Spinal cord (tissue), 10 donors: ENCODE data around the gene BRD2. TPM values are rescaled to one million over a fixed set of nuclear protein-coding genes. Genes with fewer than 3 reads are reported as not detected.

Source experiments
- DNase-seq, 6 donors: peaks; one replicate each; pipeline versions ENCODE4 v3.0.0 to v3.0.0-alpha.2; 2013 to 2015; ENCODE audit warnings: low spot score in 6 of 6, low read depth in 4 of 6
- H3K27ac ChIP-seq: one replicate; pipeline ENCODE4 v1.5.1; 2013; ENCODE audit warnings: low read depth, low read length, control low read depth
- H3K27me3 ChIP-seq: one replicate; pipeline ENCODE4 v1.6.1; 2013; ENCODE audit warnings: low read length; ENCODE audit not compliant: control insufficient read depth, insufficient read depth
- H3K36me3 ChIP-seq: one replicate; pipeline ENCODE4 v1.6.1; 2013; ENCODE audit warnings: low read length; ENCODE audit not compliant: control insufficient read depth, insufficient read depth
- H3K4me1 ChIP-seq: one replicate; pipeline ENCODE4 v1.6.1; 2013; ENCODE audit warnings: low read length; ENCODE audit not compliant: control insufficient read depth, insufficient read depth
- H3K4me3 ChIP-seq: one replicate; pipeline ENCODE4 v1.5.1; 2013; ENCODE audit warnings: low read depth, low read length, control low read depth
- H3K9me3 ChIP-seq: one replicate; pipeline ENCODE4 v1.6.1; 2013; ENCODE audit warnings: low read length; ENCODE audit not compliant: control insufficient read depth, insufficient read depth
- WGBS: methylation state at CpG from one replicate; pipeline ENCODE4 v1.1.5; 2013; ENCODE audit warnings: missing lambda C conversion rate; ENCODE audit not compliant: insufficient coverage; 5-methylcytosine and 5-hydroxymethylcytosine counted together
- polyA plus RNA-seq, 2 donors: library from polyadenylated mRNA; unstranded; fragments of 120-200 nt; gene quantifications; one replicate each; pipeline ENCODE4 v1.2.1, GENCODE V29; 2013; ENCODE audit not compliant: insufficient read length in 2 of 2
- total RNA-seq, 2 donors: library from RNA; depleted of rRNA in 1 of 2; stranded (reverse); fragments of 120-200 nt in 1 of 2; fragments of >200 nt in 1 of 2; gene quantifications; one replicate each; pipeline versions ENCODE4 v1.2.3 to v1.2.4, GENCODE V29; 2013 to 2014
- donor health status: healthy.

Gene BRD2
- total and polyA plus RNA-seq, 4 donors = 68.9 to 286 (median 219) TPM

- Histone ChIP-seq H3K27ac (no peak overlapping the region), H3K27me3 (no peaks in the 10 kb centered on the region), H3K4me1 (no peaks in the 10 kb centered on the region), H3K9me3 (no peaks in the 10 kb centered on the region), H3K4me3 (no peak overlapping the region), H3K36me3 (no peaks in the 10 kb centered on the region)
- no peak for DNase-seq
- WGBS = 100% methylated on average over 2 of the region's 5 CpGs
Measured at GRCh38 chr6:32960563-32960962, 7.8 kb upstream of the BRD2 start.

DNA sequence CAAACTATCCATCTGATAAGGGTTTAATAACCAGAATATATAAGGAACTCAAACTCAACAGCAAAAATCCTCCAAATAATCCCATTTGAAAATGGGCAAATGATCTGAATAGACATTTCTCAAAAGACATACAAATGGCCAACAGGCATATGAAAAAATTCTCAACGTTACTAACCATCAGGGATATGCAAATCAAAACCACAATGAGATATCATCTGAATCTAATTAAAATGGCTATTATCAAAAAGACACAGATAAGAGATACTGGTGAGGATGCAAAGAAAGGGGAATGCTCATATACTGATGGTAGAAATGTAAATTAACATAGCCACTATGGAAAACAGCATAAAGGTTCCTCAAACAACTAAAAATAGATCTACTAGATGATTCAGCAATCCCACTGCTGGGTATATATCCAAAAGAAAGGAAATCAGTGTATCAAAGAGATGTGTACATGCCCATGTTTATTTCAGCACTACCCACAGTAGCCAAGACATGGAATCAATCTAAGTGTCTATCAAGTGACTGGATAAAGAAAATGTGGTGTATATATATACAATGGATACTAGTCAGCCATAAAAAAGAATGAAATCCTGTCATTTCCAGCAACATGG lies 6.1 kb upstream of the BRD2 start:
- WGBS = no CpG with 5 or more reads among the region's 1 CpG
- DNase-seq = no peak
- H3K4me1 ChIP-seq = no peaks in the 10 kb centered on the region
- H3K36me3 ChIP-seq = no peaks in the 10 kb centered on the region
- H3K9me3 ChIP-seq = no peaks in the 10 kb centered on the region
- H3K27ac ChIP-seq = no peak overlapping the region
- H3K27me3 ChIP-seq = no peaks in the 10 kb centered on the region
- no peak overlapping the region for H3K4me3 ChIP-seq

DNA sequence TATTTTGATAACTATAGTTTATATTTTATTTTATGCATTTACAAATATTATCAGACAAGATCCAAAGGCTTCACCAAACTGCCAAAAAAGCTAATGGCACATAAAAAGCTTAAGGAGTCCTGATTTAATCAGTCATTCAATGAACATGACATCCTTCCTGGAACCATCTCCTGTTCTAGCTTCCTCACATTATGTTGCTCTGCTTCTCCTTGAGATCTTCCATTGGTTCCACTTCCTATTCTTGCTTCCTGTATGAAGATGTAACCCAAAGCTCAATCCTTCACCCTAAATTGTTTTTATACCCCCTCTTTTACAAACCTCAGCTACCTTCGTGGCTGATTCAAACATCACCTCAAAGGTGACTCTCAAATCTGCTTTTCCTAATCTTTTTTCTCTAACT lies 4.5 kb upstream of the BRD2 start:
- no peaks in the 10 kb centered on the region for H3K27me3 ChIP-seq
- H3K4me1 ChIP-seq = no peaks in the 10 kb centered on the region
- no peak overlapping the region for H3K27ac ChIP-seq
- DNase-seq = no peak
- no peaks in the 10 kb centered on the region for H3K9me3 ChIP-seq
- 89% methylated on average over 1 of the region's 1 CpG for WGBS
- no peaks in the 10 kb centered on the region for H3K36me3 ChIP-seq
- H3K4me3 ChIP-seq = no peak overlapping the region

GRCh38 chr6:32964776-32965175 lies 3.6 kb upstream of the BRD2 start:
- no peak for DNase-seq
- H3K27ac ChIP-seq = no peak overlapping the region
- H3K36me3 ChIP-seq = no peaks in the 10 kb centered on the region
- 100% methylated on average over 2 of the region's 5 CpGs for WGBS
- no peaks in the 10 kb centered on the region for H3K9me3 ChIP-seq
- no peak overlapping the region for H3K4me3 ChIP-seq
- peaks cover 7% of the 10 kb centered on the region for H3K4me1 ChIP-seq
- H3K27me3 ChIP-seq = no peaks in the 10 kb centered on the region

DNA sequence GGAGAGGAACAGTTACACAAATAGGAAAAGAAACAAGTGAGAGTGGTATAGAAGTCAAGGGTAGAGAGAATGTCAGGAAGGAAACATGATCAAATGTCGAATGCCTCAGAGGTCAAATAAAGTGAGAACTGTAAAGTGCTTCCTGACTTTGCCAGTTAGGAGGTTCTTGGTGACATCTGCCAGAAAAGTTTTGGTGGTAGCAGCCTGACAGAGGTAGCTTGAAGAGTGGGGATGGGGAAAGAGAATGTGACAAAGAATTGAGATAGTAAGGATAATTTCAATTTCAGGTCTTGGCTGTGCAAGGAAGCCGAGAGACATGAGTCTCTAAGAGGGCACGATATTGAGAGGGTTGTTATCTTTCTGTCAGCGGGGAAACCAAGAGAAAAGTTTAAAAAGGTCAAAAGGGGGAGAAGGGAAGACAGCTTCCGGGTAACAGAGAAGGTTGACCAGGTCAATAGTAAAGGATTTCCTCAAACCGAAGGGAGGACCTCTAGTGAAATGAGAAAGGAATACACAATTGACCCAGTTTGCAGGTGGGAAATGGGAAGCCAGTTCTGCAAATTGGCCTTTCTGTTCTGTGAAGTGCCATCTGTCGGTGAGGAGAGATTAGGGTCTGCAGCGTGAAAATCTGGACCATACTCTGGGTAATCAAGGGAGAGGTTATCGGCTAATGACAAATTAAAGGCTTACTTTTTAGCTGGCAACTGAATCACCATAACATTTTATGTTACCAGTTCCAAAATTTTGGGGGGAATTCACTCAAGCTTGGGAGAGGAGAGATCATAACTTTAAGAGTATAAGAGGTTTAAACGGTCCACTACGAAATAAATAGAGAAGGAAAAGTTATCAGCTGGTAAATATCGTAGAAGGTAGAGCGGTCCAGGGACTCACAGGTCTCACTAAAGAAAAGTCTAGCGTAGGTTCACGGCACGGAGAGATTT lies 973 bp upstream of the BRD2 start:
- Histone ChIP-seq H3K27me3 (no peaks in the 10 kb centered on the region), H3K4me1 (peaks cover 17% of the 10 kb centered on the region), H3K4me3 (peak overlapping the region; percentile 93), H3K9me3 (no peaks in the 10 kb centered on the region), H3K27ac (peak overlapping the region; percentile 100), H3K36me3 (peaks cover 4% of the 10 kb centered on the region)
- DNase-seq = peak in 5 of 6 donors; percentile 13 to 89 (median 44)
- WGBS = 10% methylated on average over 13 of the region's 16 CpGs

GRCh38 chr6:32968867-32969684 lies 682 bp downstream of the BRD2 start:
- H3K9me3 ChIP-seq = no peaks in the 10 kb centered on the region
- WGBS = 0% methylated on average over 23 of the region's 40 CpGs
- peaks cover 17% of the 10 kb centered on the region for H3K4me1 ChIP-seq
- peak; percentile 58 to 94 (median 72) for DNase-seq
- H3K36me3 ChIP-seq = peaks cover 16% of the 10 kb centered on the region
- peak overlapping the region; percentile 100 for H3K27ac ChIP-seq
- H3K4me3 ChIP-seq = peak overlapping the region; percentile 93
- no peaks in the 10 kb centered on the region for H3K27me3 ChIP-seq

DNA sequence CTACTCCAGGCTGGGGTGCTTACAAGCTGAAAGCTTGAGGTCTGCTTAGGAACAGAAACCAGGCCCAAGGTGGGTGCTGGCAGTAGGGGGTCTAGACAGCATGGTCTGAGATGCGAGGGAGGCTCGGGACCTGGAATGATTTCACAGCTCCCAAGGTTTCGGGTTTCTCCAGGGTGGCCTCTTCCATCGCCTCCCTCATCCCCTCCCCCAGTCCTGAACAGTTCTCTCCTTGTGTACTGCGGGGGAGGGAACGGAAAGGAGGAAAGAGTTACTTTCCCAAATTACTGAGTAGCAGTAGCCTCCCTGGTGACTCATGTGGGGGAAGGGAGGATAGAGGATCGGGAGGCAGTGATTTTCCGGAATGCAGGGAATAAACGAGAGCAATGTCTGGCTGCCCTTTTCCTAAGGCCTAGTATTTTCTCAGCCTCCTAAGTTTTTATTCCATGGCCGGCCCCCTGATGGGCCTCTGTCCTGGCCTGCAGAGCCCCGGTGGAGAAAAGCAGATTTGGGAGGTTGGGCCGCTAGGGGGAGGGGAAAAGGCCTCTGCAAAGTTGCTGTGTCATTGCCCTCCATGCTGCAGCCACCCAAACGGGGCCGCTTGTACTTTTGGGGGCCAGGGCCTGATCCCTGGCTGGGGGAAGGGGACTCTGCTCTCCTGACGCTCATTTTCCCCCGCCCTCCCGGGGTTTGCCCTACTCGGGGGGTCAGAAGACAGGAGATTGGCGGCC lies 1.5 kb downstream of the BRD2 start:
- H3K36me3 ChIP-seq = peaks cover 22% of the 10 kb centered on the region
- no peaks in the 10 kb centered on the region for H3K9me3 ChIP-seq
- H3K4me3 ChIP-seq = peak overlapping the region; percentile 93
- peak; percentile 39 to 90 (median 70) for DNase-seq
- 0% methylated on average over 10 of the region's 19 CpGs for WGBS
- peak overlapping the region; percentile 100 for H3K27ac ChIP-seq
- peaks cover 23% of the 10 kb centered on the region for H3K4me1 ChIP-seq
- H3K27me3 ChIP-seq = no peaks in the 10 kb centered on the region

DNA sequence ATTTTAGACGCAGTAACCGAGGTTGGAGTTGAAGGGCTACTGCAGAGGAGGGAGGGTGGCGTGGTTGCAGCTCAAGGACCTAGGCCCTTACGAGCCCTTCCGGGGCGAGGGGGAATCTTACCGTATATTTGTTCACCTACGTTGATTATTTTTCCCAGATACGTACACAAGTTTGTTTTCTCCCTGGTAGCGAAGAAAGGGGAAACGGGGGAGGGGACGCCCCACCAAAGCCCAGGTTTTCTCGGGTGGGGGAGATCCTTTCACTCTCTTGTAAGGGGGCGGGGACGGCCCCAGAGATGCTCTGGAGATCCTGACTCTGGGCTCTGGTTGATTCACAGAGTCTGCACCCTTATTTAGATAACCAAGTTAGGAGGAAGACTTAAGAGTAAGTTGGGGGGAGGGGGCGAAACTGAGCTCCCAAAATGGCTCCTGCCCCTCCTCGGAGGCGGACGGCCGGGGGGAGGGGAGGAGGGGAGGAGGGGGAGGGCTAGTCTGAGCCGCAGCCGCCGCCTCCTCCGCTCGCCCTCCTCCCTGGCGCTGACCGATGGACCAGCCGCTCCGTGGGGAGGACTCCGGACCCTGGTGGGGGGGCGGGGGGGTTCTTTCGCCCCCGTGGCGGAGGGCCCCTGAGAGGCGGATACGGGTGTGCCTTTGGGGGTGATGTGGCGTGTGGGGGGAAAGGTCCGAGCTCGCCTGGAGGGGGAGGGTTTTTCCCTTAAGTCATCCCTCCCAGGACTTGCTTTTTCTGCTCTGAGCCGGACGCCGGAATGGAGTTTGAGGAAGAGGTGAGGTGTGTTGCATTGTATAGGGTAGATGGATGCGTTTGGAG lies 2.2 kb downstream of the BRD2 start:
- H3K4me3 ChIP-seq = peak overlapping the region; percentile 93
- peaks cover 26% of the 10 kb centered on the region for H3K4me1 ChIP-seq
- peak overlapping the region; percentile 100 for H3K27ac ChIP-seq
- no peaks in the 10 kb centered on the region for H3K27me3 ChIP-seq
- peak; percentile 58 to 95 (median 78) for DNase-seq
- 0% methylated on average over 11 of the region's 43 CpGs for WGBS
- H3K9me3 ChIP-seq = no peaks in the 10 kb centered on the region
- peaks cover 26% of the 10 kb centered on the region for H3K36me3 ChIP-seq
